OCI-LY3 (cell line): ENCODE data around the gene ARL3.
A peak's percentile ranks its signal among the peaks of the same experiment; 100 is the strongest.

Source experiments
- H2AFZ ChIP-seq: fragments of 200-600, 300-600 bp; shearing (Covaris generic); 2 replicates; pipeline ENCODE4 v1.6.0; 2014; ENCODE audit warnings: antibody characterized with exemption, low read depth, low read length
- H3K27ac ChIP-seq: fragments of 200-600, 300-600 bp; sonication (generic); 2 replicates; pipeline ENCODE4 v1.5.1; 2014; ENCODE audit warnings: mild to moderate bottlenecking, low read length, moderate library complexity, mixed read lengths
- H3K27me3 ChIP-seq: fragments of 200-600, 300-600 bp; sonication (generic); 2 replicates; pipeline ENCODE4 v1.6.1; 2014; ENCODE audit warnings: low read depth, low read length, mixed read lengths
- H3K36me3 ChIP-seq: fragments of 200-600, 300-600 bp; sonication (generic); replicated peaks from 2 replicates; pipeline ENCODE3; 2014; ENCODE audit warnings: low read depth, low read length, mixed read lengths
- H3K4me1 ChIP-seq: fragments of 300-600, 200-600 bp; sonication (generic); 2 replicates; pipeline ENCODE4 v1.6.1; 2014; ENCODE audit warnings: low read length, mixed read lengths
- H3K4me2 ChIP-seq: fragments of 200-600, 300-600 bp; sonication (generic); 2 replicates; pipeline ENCODE4 v1.6.1; 2014; ENCODE audit warnings: low read length, mixed read lengths
- H3K4me3 ChIP-seq: fragments of 300-600, 200-600 bp; sonication (generic); 2 replicates; pipeline ENCODE4 v1.5.1; 2014; ENCODE audit warnings: antibody characterized with exemption, mild to moderate bottlenecking, low read length, moderate library complexity
- H3K79me2 ChIP-seq: fragments of 300-600, 200-600 bp; shearing (Covaris generic); 2 replicates; pipeline ENCODE4 v1.6.1; 2014; ENCODE audit warnings: mild to moderate bottlenecking, low read length, mixed read lengths
- H3K9ac ChIP-seq: fragments of 300-600, 200-600 bp; shearing (Covaris generic); 2 replicates; pipeline ENCODE4 v1.6.0; 2014; ENCODE audit warnings: mild to moderate bottlenecking, low read length, moderate library complexity
- H3K9me3 ChIP-seq: fragments of 200-600, 300-600 bp; shearing (Covaris generic); 2 replicates; pipeline ENCODE4 v1.6.1; 2014; ENCODE audit warnings: low read length, mixed read lengths; ENCODE audit not compliant: insufficient read depth
- H4K20me1 ChIP-seq: fragments of 200-600, 300-600 bp; sonication (generic); 2 replicates; pipeline ENCODE4 v1.6.1; 2016; ENCODE audit warnings: low read length, mixed read lengths; ENCODE audit not compliant: insufficient read depth
- EZH2phosphoT487 ChIP-seq: fragments of 200-600 bp; shearing (Covaris generic); IDR thresholded peaks from 2 replicates; pipeline ENCODE4 v1.6.1; 2018; ENCODE audit warnings: antibody characterized with exemption, mixed run types, low read depth
- TF ChIP-seq, protein P1 (sequence below): fragments of 200-600, 300-600 bp; sonication (generic); IDR thresholded peaks from 2 replicates; pipeline ENCODE4 v1.5.1; 2014; ENCODE audit warnings: antibody characterized with exemption, low read length, low read depth

ARL3 gene

DNA sequence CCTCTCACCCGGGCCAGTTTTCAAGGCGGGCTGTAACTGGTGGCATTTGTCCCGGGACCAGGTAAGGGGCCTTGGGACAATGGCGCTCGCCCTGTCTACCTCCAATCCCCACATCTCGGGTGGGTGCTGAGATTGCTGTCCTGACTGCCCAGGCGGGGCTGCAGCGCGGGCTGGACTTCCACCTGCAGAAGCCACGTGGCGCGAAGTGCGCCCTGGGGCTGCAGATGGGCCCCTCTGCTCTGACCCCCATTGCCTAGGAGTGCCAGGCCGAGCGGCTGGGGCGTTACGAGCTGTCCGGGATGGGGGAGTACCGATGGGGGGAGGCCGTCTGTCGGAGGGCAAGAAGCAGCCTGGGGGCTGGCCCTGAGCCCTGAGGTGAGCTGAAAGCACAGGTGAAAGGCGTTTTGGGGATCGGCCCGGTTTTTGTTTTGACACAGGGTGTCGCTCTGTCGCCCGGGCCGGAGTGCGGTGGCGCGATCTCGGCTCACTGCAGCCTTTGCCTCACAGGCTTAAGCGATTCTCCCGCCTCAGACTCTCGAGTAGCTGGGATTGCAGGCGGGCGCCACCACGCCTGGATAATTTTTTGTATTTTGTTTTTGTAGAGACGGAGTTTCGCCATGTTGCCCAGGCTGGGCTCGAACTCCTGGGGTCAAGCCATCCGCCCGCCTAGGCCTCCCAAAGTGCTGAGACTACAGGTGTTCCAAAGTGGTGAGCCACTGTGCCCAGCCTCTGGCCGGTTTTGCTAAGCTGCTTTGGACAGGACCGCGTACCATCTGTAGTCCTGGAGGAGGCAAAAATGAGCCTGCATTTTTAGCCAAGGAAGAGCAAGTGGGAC lies 641 bp upstream of the ARL3 start, which contains the start of gene SFXN2:
Gene SFXN2 (plus strand): TSS at position 16 of the 835 bp plus-strand sequence. CDS start 12,001 bp downstream, outside the sequence.
- H3K9ac ChIP-seq, result peak within 1 kb of the TSS; percentile 93
- H3K36me3 ChIP-seq, result peaks cover 10% of the 10 kb centered on the region
- peaks cover 26% of the 10 kb centered on the region for H3K4me1 ChIP-seq
- peak within 1 kb of the TSS; percentile 93 for H3K4me2 ChIP-seq
- peak within 1 kb of the TSS; percentile 91 for H3K4me3 ChIP-seq
- no peaks in the 10 kb centered on the region for H3K27me3 ChIP-seq
- peaks cover 82% of the 10 kb centered on the region for H3K79me2 ChIP-seq
- H4K20me1 ChIP-seq, result no peaks in the 10 kb centered on the region
- H2AFZ ChIP-seq, result peak within 1 kb of the TSS; percentile 49; the same call in 1 of the 2 replicates
- no peaks in the 10 kb centered on the region for H3K9me3 ChIP-seq
- TF ChIP-seq, protein P1, sequence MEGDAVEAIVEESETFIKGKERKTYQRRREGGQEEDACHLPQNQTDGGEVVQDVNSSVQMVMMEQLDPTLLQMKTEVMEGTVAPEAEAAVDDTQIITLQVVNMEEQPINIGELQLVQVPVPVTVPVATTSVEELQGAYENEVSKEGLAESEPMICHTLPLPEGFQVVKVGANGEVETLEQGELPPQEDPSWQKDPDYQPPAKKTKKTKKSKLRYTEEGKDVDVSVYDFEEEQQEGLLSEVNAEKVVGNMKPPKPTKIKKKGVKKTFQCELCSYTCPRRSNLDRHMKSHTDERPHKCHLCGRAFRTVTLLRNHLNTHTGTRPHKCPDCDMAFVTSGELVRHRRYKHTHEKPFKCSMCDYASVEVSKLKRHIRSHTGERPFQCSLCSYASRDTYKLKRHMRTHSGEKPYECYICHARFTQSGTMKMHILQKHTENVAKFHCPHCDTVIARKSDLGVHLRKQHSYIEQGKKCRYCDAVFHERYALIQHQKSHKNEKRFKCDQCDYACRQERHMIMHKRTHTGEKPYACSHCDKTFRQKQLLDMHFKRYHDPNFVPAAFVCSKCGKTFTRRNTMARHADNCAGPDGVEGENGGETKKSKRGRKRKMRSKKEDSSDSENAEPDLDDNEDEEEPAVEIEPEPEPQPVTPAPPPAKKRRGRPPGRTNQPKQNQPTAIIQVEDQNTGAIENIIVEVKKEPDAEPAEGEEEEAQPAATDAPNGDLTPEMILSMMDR, result peak; percentile 23; the same call in 1 of the 2 replicates
- no peak for TF ChIP-seq EZH2phosphoT487
- peak within 1 kb of the TSS; percentile 92 for H3K27ac ChIP-seq

DNA sequence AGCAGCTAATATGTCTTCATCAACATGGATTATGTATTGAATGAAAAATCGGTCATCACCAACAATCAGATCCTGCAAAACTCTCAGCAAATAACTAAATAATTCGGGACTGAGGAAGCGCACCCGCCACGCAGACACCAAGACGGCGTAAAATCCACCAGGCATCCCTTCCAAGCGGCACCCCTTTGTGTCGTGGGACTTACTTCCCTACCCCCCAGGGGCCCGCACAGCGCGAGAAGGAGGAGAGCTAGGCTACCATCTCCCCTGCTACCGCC lies 721 bp downstream of the ARL3 start:
- Histone ChIP-seq H3K9ac (peak overlapping the region; percentile 73), H3K79me2 (peaks cover 81% of the 10 kb centered on the region), H3K4me1 (peaks cover 26% of the 10 kb centered on the region), H3K9me3 (no peaks in the 10 kb centered on the region), H2AFZ (no peak overlapping the region), H3K4me2 (peak overlapping the region; percentile 93), H3K4me3 (peak overlapping the region; percentile 91), H3K27ac (peak overlapping the region; percentile 92), H3K27me3 (no peaks in the 10 kb centered on the region), H3K36me3 (peaks cover 10% of the 10 kb centered on the region), H4K20me1 (no peaks in the 10 kb centered on the region)
- TF ChIP-seq, protein P1, result no peak
- TF ChIP-seq EZH2phosphoT487, result no peak

- TF ChIP-seq EZH2phosphoT487, result no peak
- TF ChIP-seq, protein P1, result no peak
- Histone ChIP-seq H3K36me3 (peaks cover 7% of the 10 kb centered on the region), H3K79me2 (peaks cover 76% of the 10 kb centered on the region), H3K27ac (peak overlapping the region; percentile 92), H3K4me3 (peak overlapping the region; percentile 91), H3K4me2 (peak overlapping the region; percentile 93), H4K20me1 (no peaks in the 10 kb centered on the region), H2AFZ (no peak overlapping the region), H3K9ac (peak overlapping the region; percentile 73), H3K4me1 (peaks cover 26% of the 10 kb centered on the region), H3K27me3 (no peaks in the 10 kb centered on the region), H3K9me3 (no peaks in the 10 kb centered on the region)
These were observed 1.2 kb downstream of the ARL3 start for GRCh38 chr10:102712843-102713538.

GRCh38 chr10:102712089-102712488 lies 2.1 kb downstream of the ARL3 start:
- Histone ChIP-seq H4K20me1 (no peaks in the 10 kb centered on the region), H3K4me3 (peak overlapping the region; percentile 91), H3K9ac (peak overlapping the region; percentile 73), H3K4me2 (peak overlapping the region; percentile 93), H3K27me3 (no peaks in the 10 kb centered on the region), H3K79me2 (peaks cover 68% of the 10 kb centered on the region), H3K27ac (peak overlapping the region; percentile 92), H3K4me1 (peaks cover 26% of the 10 kb centered on the region), H3K36me3 (no peaks in the 10 kb centered on the region), H3K9me3 (no peaks in the 10 kb centered on the region), H2AFZ (peak overlapping the region; percentile 40; the same call in 1 of the 2 replicates)
- no peak for TF ChIP-seq EZH2phosphoT487
- TF ChIP-seq, protein P1, result no peak
